ENCODE results near the gene HSPA2. TPM values are rescaled to one million over a fixed set of nuclear protein-coding genes. Genes with fewer than 3 reads are reported as not detected.

The HSPA2 gene
- polyA plus RNA-seq, 1 of the 3 experiments (the other 2 are of a cell fraction) = 20.8 TPM

- peaks cover 3 to 9% of the 10 kb centered on the region in 2 experiments for H3K4me1 ChIP-seq (ENCODE audit: control insufficient read depth in 1 of 2, insufficient read depth in 2 of 2, low read depth in 1 of 2, low read length in 1 of 2)
- no peaks in the 10 kb centered on the region for H4K20me1 ChIP-seq (ENCODE audit: insufficient read depth)
- peaks cover 4% of the 10 kb centered on the region for H3F3A ChIP-seq (replicated peaks; ENCODE audit: insufficient read depth)
- no peak overlapping the region for H3K4me3 ChIP-seq (ENCODE audit: low read depth in 2 of 2, low read length in 1 of 2)
- H3K27ac ChIP-seq (ENCODE audit: low read depth in 2 of 2, low read length in 1 of 2) = no peak overlapping the region
- ChIA-PET CTCF (interaction anchor here (1.3 kb wide), 1 partner anchor 74 kb away, joined by 4 read pairs; no protein-coding TSS in a partner anchor), POLR2A (no interaction called here)
- no peaks in the 10 kb centered on the region for H3K36me3 ChIP-seq (replicated peaks in 1 of 2; ENCODE audit: control insufficient read depth in 1 of 2, insufficient read depth in 2 of 2, low read length in 1 of 2)
- no peaks in the 10 kb centered on the region for H3K9me2 ChIP-seq
- no peak overlapping the region for H3K9ac ChIP-seq
- H2AFZ ChIP-seq (ENCODE audit: low read depth) = no peak overlapping the region
- H3K79me2 ChIP-seq (ENCODE audit: insufficient read depth) = no peaks in the 10 kb centered on the region
- TF ChIP-seq EZH2phosphoT487 (IDR thresholded peaks at IDR 0.05; ENCODE audit: borderline replicate concordance, low read depth) (no peak), FOSL2 (IDR thresholded peaks at IDR 0.05; ENCODE audit: borderline replicate concordance, low read depth) (no peak), MXI1 (IDR thresholded peaks at IDR 0.05; ENCODE audit: low read depth, low read length) (no peak), POLR2AphosphoS5 (IDR thresholded peaks at IDR 0.05; ENCODE audit: low read depth, low read length) (no peak)
- no peaks in the 10 kb centered on the region for H3K9me3 ChIP-seq
- no peak for DNase-seq
- H3K27me3 ChIP-seq (ENCODE audit: insufficient read depth) = no peaks in the 10 kb centered on the region
- H3K4me2 ChIP-seq = no peak overlapping the region
These were observed 21.9 kb downstream of the HSPA2 start for GRCh38 chr14:64562436-64562835.

GRCh38 chr14:64563696-64564095 is 23.2 kb downstream of the HSPA2 start:
- TF ChIP-seq SMC3 (IDR thresholded peaks at IDR 0.05; ENCODE audit: low read depth, low read length) (no peak), ELF1 (IDR thresholded peaks at IDR 0.05) (no peak), FOXJ3 (CRISPR knock-in tag; IDR thresholded peaks at IDR 0.05) (no peak)
- no peaks in the 10 kb centered on the region for H3K79me2 ChIP-seq (ENCODE audit: insufficient read depth)
- no peaks in the 10 kb centered on the region for H3K27me3 ChIP-seq (ENCODE audit: insufficient read depth)
- H3K27ac ChIP-seq (ENCODE audit: low read depth in 2 of 2, low read length in 1 of 2) = no peak overlapping the region
- 87% methylated on average over 6 of the region's 6 CpGs for WGBS (ENCODE audit: low lambda C conversion rate)
- ChIA-PET POLR2A (no interaction called here), CTCF (interaction anchor here (0.8 to 1.3 kb wide), 2 partner anchors 73 to 299 kb away, joined by 3 to 4 read pairs; no protein-coding TSS in a partner anchor)
- no peak overlapping the region for H2AFZ ChIP-seq (ENCODE audit: low read depth)
- no peak overlapping the region for H3K9ac ChIP-seq
- H4K20me1 ChIP-seq (ENCODE audit: insufficient read depth) = no peaks in the 10 kb centered on the region
- H3K9me2 ChIP-seq = no peaks in the 10 kb centered on the region
- no peak overlapping the region for H3K4me3 ChIP-seq (ENCODE audit: low read depth in 2 of 2, low read length in 1 of 2)
- peaks cover 4% of the 10 kb centered on the region for H3F3A ChIP-seq (replicated peaks; ENCODE audit: insufficient read depth)
- H3K36me3 ChIP-seq (replicated peaks in 1 of 2; ENCODE audit: control insufficient read depth in 1 of 2, insufficient read depth in 2 of 2, low read length in 1 of 2) = no peaks in the 10 kb centered on the region
- DNase-seq = no peak
- no peaks in the 10 kb centered on the region for H3K9me3 ChIP-seq
- H3K4me1 ChIP-seq (ENCODE audit: control insufficient read depth in 1 of 2, insufficient read depth in 2 of 2, low read depth in 1 of 2, low read length in 1 of 2) = peaks cover 3 to 11% of the 10 kb centered on the region in 2 experiments
- H3K4me2 ChIP-seq = no peak overlapping the region

GRCh38 chr14:64566651-64567122 is 26.1 kb downstream of the HSPA2 start:
- CTCF ChIA-PET = no interaction called here
- POLR2A ChIA-PET = no interaction called here
- TF ChIP-seq YY1 (IDR thresholded peaks at IDR 0.05; ENCODE audit: low read depth) (no peak), TEAD4 (IDR thresholded peaks at IDR 0.05; ENCODE audit: borderline replicate concordance, insufficient read depth) (no peak), GATA2 (CRISPR knock-in tag; IDR thresholded peaks at IDR 0.05) (no peak), IRF3 (IDR thresholded peaks at IDR 0.05; ENCODE audit: low read depth, low read length) (no peak), RCOR1 (IDR thresholded peaks at IDR 0.05; ENCODE audit: low read length) (no peak), SIN3A (IDR thresholded peaks at IDR 0.05; ENCODE audit: borderline replicate concordance, low read depth, low read length) (no peak), RXRA (IDR thresholded peaks at IDR 0.05; ENCODE audit: borderline replicate concordance, low read depth) (no peak), NRF1 (IDR thresholded peaks at IDR 0.05; ENCODE audit: low read depth, low read length) (no peak), FOXM1 (IDR thresholded peaks at IDR 0.05; ENCODE audit: low read depth) (no peak), SMC3 (IDR thresholded peaks at IDR 0.05; ENCODE audit: low read depth, low read length) (no peak), JUND (IDR thresholded peaks at IDR 0.05) (no peak), MEF2A (IDR thresholded peaks at IDR 0.05; ENCODE audit: borderline replicate concordance, low read depth) (no peak), USF2 (IDR thresholded peaks at IDR 0.05; ENCODE audit: borderline replicate concordance, low read depth, low read length) (no peak)
- DNase-seq = no peak
- no peaks in the 10 kb centered on the region for H4K20me1 ChIP-seq (ENCODE audit: insufficient read depth)
- H3K9me3 ChIP-seq = no peaks in the 10 kb centered on the region
- no peaks in the 10 kb centered on the region for H3K79me2 ChIP-seq (ENCODE audit: insufficient read depth)
- H3K4me3 ChIP-seq (ENCODE audit: low read depth in 2 of 2, low read length in 1 of 2) = no peak overlapping the region
- H3K9ac ChIP-seq = peak overlapping the region; percentile 41; the same call in 1 of the 2 replicates
- H3K27ac ChIP-seq (ENCODE audit: low read depth in 2 of 2, low read length in 1 of 2) = peak overlapping the region; percentile 68 to 79
- 96% methylated on average over 5 of the region's 5 CpGs for WGBS (ENCODE audit: low lambda C conversion rate)
- peaks cover 4% of the 10 kb centered on the region for H3F3A ChIP-seq (replicated peaks; ENCODE audit: insufficient read depth)
- no peaks in the 10 kb centered on the region for H3K27me3 ChIP-seq (ENCODE audit: insufficient read depth)
- H3K4me1 ChIP-seq (ENCODE audit: control insufficient read depth in 1 of 2, insufficient read depth in 2 of 2, low read depth in 1 of 2, low read length in 1 of 2) = peaks cover 6 to 15% of the 10 kb centered on the region in 2 experiments
- peak overlapping the region; percentile 81; the same call in 1 of the 2 replicates for H2AFZ ChIP-seq (ENCODE audit: low read depth)
- peak overlapping the region; percentile 52; the same call in 1 of the 2 replicates for H3K4me2 ChIP-seq
- H3K36me3 ChIP-seq (replicated peaks in 1 of 2; ENCODE audit: control insufficient read depth in 1 of 2, insufficient read depth in 2 of 2, low read length in 1 of 2) = no peaks in the 10 kb centered on the region
- no peaks in the 10 kb centered on the region for H3K9me2 ChIP-seq
